HepG2 (cell line): ENCODE measurements around the gene SRXN1. TPM values are rescaled to one million over a fixed set of nuclear protein-coding genes. Genes with fewer than 3 reads are reported as not detected.

Experiments used
- BCL6 ChIP-seq: IDR thresholded peaks from 2 replicates; pipeline ENCODE4 v1.6.1; 2016; ENCODE audit warnings: missing genetic modification reagents, missing compliant biosample characterization
- CBX5 ChIP-seq: sonication (generic); formaldehyde crosslinking; IDR thresholded peaks from 2 replicates; pipeline ENCODE4 v1.4.0; 2020; ENCODE audit warnings: missing genetic modification reagents, borderline replicate concordance
- HMG20B ChIP-seq: conservative IDR thresholded peaks from 2 replicates; pipeline ENCODE4 v1.6.1; 2016; ENCODE audit warnings: missing genetic modification reagents, missing compliant biosample characterization
- JUN ChIP-seq: sonication (generic); formaldehyde crosslinking; IDR thresholded peaks from 2 replicates; pipeline ENCODE4 v1.4.0; 2020; ENCODE audit warnings: mild to moderate bottlenecking, missing genetic modification reagents
- PAWR ChIP-seq: sonication (generic); formaldehyde crosslinking; IDR thresholded peaks from 2 replicates; pipeline ENCODE4 v1.4.0; 2020; ENCODE audit warnings: missing genetic modification reagents, mild to moderate bottlenecking, borderline replicate concordance
- ZNF703 ChIP-seq: sonication (generic); formaldehyde crosslinking; IDR thresholded peaks from 2 replicates; pipeline ENCODE4 v1.5.1; 2020; ENCODE audit warnings: missing genetic modification reagents, mild to moderate bottlenecking, moderate library complexity, borderline replicate concordance
- ZNF713 ChIP-seq: sonication (generic); formaldehyde crosslinking; IDR thresholded peaks from 2 replicates; pipeline ENCODE4 v1.4.0; 2020; ENCODE audit warnings: mild to moderate bottlenecking, missing genetic modification reagents
- polyA plus RNA-seq, 8 experiments: library from polyadenylated mRNA; depleted of rRNA in 3 of 8; stranded (reverse) in 7 of 8; unstranded in 1 of 8; fragments of >200 nt; fragmentation: Illumina TruSeq in 4 of 8; extraction: Trizol in 4 of 8; gene quantifications; 2 replicates each; pipeline versions ENCODE4 v1.2.1 to v1.2.3, GENCODE V29; 2011 to 2016; ENCODE audit warnings: low read depth in 4 of 8, missing spikeins in 1 of 8, mixed read lengths in 1 of 8; ENCODE audit not compliant: insufficient read depth in 1 of 8
- total RNA-seq, 5 experiments: library from RNA; depleted of rRNA; stranded (reverse); fragments of >200 nt; fragmentation: Illumina TruSeq; extraction: Trizol; gene quantifications; 2 replicates each; pipeline ENCODE4 v1.2.3, GENCODE V29; 2016; ENCODE audit warnings: low read depth in 1 of 5
- TF ChIP-seq, protein P1 (sequence below): sonication (generic); formaldehyde crosslinking; IDR thresholded peaks from 2 replicates; pipeline ENCODE4 v1.8.0; 2022; ENCODE audit warnings: mild to moderate bottlenecking, missing genetic modification reagents, borderline replicate concordance
- TF ChIP-seq, protein P2 (sequence below): sonication (generic); formaldehyde crosslinking; IDR thresholded peaks from 2 replicates; pipeline ENCODE4 v1.4.0; 2020; ENCODE audit warnings: mild to moderate bottlenecking, missing genetic modification reagents
- TF ChIP-seq, protein P3 (sequence below): sonication (generic); formaldehyde crosslinking; IDR thresholded peaks from 2 replicates; pipeline ENCODE4 v1.4.0; 2020; ENCODE audit warnings: missing genetic modification reagents; ENCODE audit errors: not compliant biosample characterization
- TF ChIP-seq, protein P4 (sequence below): IDR thresholded peaks from 2 replicates; pipeline ENCODE4 v1.6.1; 2018; ENCODE audit warnings: missing genetic modification reagents
- TF ChIP-seq, protein P5 (sequence below), 2 experiments: sonication (generic) in 1 of 2; formaldehyde crosslinking in 1 of 2; IDR thresholded peaks; 2 replicates each; pipeline versions ENCODE4 v1.4.0 to v1.6.1; 2016 to 2020; ENCODE audit warnings: borderline replicate concordance in 1 of 2, low read depth in 1 of 2, mild to moderate bottlenecking in 1 of 2, missing genetic modification reagents in 1 of 2
- TF ChIP-seq, protein P6 (sequence below), 2 experiments: IDR thresholded peaks; 2 replicates each; pipeline ENCODE4 v1.6.1; 2011 to 2012; ENCODE audit warnings: low read length in 2 of 2, borderline replicate concordance in 1 of 2, low read depth in 1 of 2, mild to moderate bottlenecking in 1 of 2, moderate library complexity in 1 of 2
- TF ChIP-seq, protein P7 (sequence below): sonication (generic); formaldehyde crosslinking; IDR thresholded peaks from 2 replicates; pipeline ENCODE4 v1.8.1; 2023; ENCODE audit warnings: mild to moderate bottlenecking, moderate library complexity, missing genetic modification reagents

SRXN1 gene
- total and polyA plus RNA-seq, 2 of the 13 experiments (the other 11 are each of a cell fraction or from before 2014, with no cell fraction given) = 29.9 to 87.7 TPM

DNA sequence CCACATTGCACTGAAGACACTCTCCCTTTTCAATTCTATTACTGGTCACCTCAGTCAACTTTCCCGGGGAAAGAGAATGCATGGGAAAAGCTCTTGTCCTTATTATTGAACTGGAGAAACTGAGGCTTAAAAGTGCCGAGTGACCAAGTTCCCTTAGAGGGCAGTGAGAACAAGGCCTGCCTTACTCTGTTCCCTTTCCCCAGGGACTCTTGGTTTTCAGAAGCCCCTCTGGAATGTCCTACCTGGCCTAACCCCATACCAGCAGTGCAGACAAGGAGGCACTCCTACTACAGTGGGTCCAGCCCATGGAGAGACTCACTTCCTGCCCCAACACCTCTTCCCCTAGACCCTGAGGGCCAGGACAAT lies 6.1 kb downstream of the SRXN1 start (continued):
- TF ChIP-seq, protein P1, sequence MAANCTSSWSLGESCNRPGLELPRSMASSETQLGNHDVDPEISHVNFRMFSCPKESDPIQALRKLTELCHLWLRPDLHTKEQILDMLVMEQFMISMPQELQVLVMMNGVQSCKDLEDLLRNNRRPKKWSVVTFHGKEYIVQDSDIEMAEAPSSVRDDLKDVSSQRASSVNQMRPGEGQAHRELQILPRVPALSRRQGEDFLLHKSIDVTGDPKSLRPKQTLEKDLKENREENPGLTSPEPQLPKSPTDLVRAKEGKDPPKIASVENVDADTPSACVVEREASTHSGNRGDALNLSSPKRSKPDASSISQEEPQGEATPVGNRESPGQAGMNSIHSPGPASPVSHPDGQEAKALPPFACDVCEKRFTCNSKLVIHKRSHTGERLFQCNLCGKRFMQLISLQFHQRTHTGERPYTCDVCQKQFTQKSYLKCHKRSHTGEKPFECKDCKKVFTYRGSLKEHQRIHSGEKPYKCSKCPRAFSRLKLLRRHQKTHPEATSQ = no peak
- TF ChIP-seq, protein P2, sequence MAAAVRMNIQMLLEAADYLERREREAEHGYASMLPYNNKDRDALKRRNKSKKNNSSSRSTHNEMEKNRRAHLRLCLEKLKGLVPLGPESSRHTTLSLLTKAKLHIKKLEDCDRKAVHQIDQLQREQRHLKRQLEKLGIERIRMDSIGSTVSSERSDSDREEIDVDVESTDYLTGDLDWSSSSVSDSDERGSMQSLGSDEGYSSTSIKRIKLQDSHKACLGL (CRISPR knock-in tag) = no peak
- TF ChIP-seq JUN = no peak
- 0 out of 2 replicates have a peak, but pooled peaks have one; percentile 21 for TF ChIP-seq CBX5 (CRISPR knock-in tag)
- TF ChIP-seq, protein P3, sequence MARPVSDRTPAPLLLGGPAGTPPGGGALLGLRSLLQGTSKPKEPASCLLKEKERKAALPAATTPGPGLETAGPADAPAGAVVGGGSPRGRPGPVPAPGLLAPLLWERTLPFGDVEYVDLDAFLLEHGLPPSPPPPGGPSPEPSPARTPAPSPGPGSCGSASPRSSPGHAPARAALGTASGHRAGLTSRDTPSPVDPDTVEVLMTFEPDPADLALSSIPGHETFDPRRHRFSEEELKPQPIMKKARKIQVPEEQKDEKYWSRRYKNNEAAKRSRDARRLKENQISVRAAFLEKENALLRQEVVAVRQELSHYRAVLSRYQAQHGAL = no peak
- TF ChIP-seq BCL6 = 0 out of 2 replicates have a peak, but pooled peaks have one; percentile 22
- TF ChIP-seq, protein P4, sequence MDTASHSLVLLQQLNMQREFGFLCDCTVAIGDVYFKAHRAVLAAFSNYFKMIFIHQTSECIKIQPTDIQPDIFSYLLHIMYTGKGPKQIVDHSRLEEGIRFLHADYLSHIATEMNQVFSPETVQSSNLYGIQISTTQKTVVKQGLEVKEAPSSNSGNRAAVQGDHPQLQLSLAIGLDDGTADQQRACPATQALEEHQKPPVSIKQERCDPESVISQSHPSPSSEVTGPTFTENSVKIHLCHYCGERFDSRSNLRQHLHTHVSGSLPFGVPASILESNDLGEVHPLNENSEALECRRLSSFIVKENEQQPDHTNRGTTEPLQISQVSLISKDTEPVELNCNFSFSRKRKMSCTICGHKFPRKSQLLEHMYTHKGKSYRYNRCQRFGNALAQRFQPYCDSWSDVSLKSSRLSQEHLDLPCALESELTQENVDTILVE (CRISPR knock-in tag) = peak; percentile 2; the same call in 1 of the 2 replicates
- TF ChIP-seq, protein P5, sequence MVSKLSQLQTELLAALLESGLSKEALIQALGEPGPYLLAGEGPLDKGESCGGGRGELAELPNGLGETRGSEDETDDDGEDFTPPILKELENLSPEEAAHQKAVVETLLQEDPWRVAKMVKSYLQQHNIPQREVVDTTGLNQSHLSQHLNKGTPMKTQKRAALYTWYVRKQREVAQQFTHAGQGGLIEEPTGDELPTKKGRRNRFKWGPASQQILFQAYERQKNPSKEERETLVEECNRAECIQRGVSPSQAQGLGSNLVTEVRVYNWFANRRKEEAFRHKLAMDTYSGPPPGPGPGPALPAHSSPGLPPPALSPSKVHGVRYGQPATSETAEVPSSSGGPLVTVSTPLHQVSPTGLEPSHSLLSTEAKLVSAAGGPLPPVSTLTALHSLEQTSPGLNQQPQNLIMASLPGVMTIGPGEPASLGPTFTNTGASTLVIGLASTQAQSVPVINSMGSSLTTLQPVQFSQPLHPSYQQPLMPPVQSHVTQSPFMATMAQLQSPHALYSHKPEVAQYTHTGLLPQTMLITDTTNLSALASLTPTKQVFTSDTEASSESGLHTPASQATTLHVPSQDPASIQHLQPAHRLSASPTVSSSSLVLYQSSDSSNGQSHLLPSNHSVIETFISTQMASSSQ (IDR thresholded peaks at IDR 0.05; ENCODE audit: low read depth) = no peak
- TF ChIP-seq, protein P5 (CRISPR knock-in tag; IDR thresholded peaks at IDR 0.05; ENCODE audit: borderline replicate concordance) = 0 out of 2 replicates have a peak, but pooled peaks have one; percentile 26
- TF ChIP-seq, protein P6, sequence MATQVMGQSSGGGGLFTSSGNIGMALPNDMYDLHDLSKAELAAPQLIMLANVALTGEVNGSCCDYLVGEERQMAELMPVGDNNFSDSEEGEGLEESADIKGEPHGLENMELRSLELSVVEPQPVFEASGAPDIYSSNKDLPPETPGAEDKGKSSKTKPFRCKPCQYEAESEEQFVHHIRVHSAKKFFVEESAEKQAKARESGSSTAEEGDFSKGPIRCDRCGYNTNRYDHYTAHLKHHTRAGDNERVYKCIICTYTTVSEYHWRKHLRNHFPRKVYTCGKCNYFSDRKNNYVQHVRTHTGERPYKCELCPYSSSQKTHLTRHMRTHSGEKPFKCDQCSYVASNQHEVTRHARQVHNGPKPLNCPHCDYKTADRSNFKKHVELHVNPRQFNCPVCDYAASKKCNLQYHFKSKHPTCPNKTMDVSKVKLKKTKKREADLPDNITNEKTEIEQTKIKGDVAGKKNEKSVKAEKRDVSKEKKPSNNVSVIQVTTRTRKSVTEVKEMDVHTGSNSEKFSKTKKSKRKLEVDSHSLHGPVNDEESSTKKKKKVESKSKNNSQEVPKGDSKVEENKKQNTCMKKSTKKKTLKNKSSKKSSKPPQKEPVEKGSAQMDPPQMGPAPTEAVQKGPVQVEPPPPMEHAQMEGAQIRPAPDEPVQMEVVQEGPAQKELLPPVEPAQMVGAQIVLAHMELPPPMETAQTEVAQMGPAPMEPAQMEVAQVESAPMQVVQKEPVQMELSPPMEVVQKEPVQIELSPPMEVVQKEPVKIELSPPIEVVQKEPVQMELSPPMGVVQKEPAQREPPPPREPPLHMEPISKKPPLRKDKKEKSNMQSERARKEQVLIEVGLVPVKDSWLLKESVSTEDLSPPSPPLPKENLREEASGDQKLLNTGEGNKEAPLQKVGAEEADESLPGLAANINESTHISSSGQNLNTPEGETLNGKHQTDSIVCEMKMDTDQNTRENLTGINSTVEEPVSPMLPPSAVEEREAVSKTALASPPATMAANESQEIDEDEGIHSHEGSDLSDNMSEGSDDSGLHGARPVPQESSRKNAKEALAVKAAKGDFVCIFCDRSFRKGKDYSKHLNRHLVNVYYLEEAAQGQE (IDR thresholded peaks at IDR 0.05; ENCODE audit: borderline replicate concordance in 1 of 2, low read depth in 1 of 2, low read length in 2 of 2) = no peak
- TF ChIP-seq, protein P7, sequence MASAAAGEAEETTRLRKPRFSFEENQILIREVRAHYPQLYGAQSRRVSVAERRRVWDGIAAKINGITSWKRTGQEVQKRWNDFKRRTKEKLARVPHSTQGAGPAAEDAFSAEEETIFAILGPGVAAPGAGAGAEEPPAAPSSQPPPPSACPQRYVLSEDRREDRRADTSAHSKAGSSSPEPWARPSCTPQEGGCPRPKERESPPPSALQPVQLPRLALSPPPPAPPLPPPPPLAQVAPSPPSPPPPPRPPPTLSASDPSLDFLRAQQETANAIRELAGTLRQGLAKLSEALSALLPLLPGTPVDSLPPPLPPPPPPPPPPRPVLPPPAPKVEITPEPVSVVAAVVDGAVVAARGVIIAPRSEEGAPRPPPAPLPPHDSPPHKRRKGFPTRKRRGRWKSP (CRISPR knock-in tag) = no peak
- TF ChIP-seq ZNF703 = no peak
- no peak for TF ChIP-seq PAWR
- TF ChIP-seq HMG20B = 0 out of 2 replicates have a peak, but pooled peaks have one; percentile 3
- no peak for TF ChIP-seq ZNF713 (CRISPR knock-in tag)
